Prostate gland (tissue), 2 donors: ENCODE measurements around the gene TMCO4.

Experiments used
- POLR2A ChIP-seq: fragments of 450-650 bp; IDR thresholded peaks from one replicate; pipeline ENCODE4 v1.6.1; 2016; ENCODE audit warnings: antibody characterized with exemption, mild to moderate bottlenecking
- POLR2AphosphoS5 ChIP-seq: sonication (generic); formaldehyde crosslinking; IDR thresholded peaks from one replicate; pipeline ENCODE4 v1.6.1; 2017; ENCODE audit warnings: antibody characterized with exemption
- TF ChIP-seq, protein P1 (sequence below), 4 experiments: fragments of 200-600 bp in 2 of 4; fragments of 450-650 bp in 2 of 4; sonication (generic) in 2 of 4; IDR thresholded peaks; 1 replicate in 3 of 4; 2 replicates in 1 of 4; pipeline ENCODE4 v1.5.1; 2016 to 2019; ENCODE audit warnings: antibody characterized with exemption in 4 of 4, mild to moderate bottlenecking in 2 of 4, moderate library complexity in 2 of 4

DNA sequence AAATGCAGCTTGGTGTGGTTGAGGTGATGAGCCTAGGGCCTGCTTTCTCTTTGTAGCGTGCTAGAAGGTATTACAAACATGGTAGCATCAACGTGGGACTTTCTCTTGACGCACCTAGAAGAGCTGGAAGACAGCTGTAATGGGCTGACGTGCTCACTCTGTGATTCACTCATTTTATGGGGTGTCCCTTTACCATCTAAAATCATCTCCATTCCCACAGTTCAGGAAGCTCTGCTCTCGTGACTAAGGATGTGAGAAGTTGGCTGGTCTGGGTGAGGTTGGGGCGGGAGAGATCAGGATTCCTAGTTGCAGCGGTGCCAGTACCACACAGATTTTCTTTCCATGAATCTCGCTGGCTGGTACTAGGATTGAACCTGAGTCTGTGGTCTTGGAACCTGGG lies 130.8 kb downstream of the TMCO4 start:
- TF ChIP-seq POLR2A (no peak), POLR2AphosphoS5 (no peak)
- TF ChIP-seq, protein P1, sequence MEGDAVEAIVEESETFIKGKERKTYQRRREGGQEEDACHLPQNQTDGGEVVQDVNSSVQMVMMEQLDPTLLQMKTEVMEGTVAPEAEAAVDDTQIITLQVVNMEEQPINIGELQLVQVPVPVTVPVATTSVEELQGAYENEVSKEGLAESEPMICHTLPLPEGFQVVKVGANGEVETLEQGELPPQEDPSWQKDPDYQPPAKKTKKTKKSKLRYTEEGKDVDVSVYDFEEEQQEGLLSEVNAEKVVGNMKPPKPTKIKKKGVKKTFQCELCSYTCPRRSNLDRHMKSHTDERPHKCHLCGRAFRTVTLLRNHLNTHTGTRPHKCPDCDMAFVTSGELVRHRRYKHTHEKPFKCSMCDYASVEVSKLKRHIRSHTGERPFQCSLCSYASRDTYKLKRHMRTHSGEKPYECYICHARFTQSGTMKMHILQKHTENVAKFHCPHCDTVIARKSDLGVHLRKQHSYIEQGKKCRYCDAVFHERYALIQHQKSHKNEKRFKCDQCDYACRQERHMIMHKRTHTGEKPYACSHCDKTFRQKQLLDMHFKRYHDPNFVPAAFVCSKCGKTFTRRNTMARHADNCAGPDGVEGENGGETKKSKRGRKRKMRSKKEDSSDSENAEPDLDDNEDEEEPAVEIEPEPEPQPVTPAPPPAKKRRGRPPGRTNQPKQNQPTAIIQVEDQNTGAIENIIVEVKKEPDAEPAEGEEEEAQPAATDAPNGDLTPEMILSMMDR (IDR thresholded peaks at IDR 0.05) = no peak
